Calu3 (cell line): Measurements from ENCODE around the gene CYSTM1. TPM values are rescaled to one million over a fixed set of nuclear protein-coding genes. Genes with fewer than 3 reads are reported as not detected.

Experiments used
- BruUV-seq: library from RNA; stranded (reverse); fragments of 400-500 nt; replicated peaks from 2 replicates; lab custom pipeline; 2021; lab: Mats Ljungman, UMichigan
- CTCF ChIA-PET: fragments of 300-600 bp; sonication (Branson Sonifier 250); formaldehyde crosslinking; loops from one replicate; lab custom pipeline; 2022; ENCODE audit warnings: antibody characterized with exemption; lab: Charles Lee
- DNase-seq: peaks from one replicate; pipeline ENCODE4 v3.0.0; 2022
- H3K27ac Mint-ChIP-seq: one replicate; pipeline ENCODE4 v1.8.0; 2022; ENCODE audit warnings: mixed read lengths; ENCODE audit not compliant: unreplicated experiment
- H3K27me3 Mint-ChIP-seq: one replicate; pipeline ENCODE4 v1.8.0; 2022; ENCODE audit warnings: mixed read lengths; ENCODE audit not compliant: unreplicated experiment
- H3K36me3 Mint-ChIP-seq: one replicate; pipeline ENCODE4 v1.8.0; 2022; ENCODE audit warnings: mild to moderate bottlenecking, moderate library complexity, mixed read lengths; ENCODE audit not compliant: insufficient read depth, unreplicated experiment
- H3K4me1 Mint-ChIP-seq: one replicate; pipeline ENCODE4 v1.8.0; 2022; ENCODE audit warnings: mild to moderate bottlenecking, low read depth, mixed read lengths; ENCODE audit not compliant: unreplicated experiment
- H3K4me3 Mint-ChIP-seq: one replicate; pipeline ENCODE4 v1.8.0; 2022; ENCODE audit warnings: mild to moderate bottlenecking, low read depth, moderate library complexity, mixed read lengths; ENCODE audit not compliant: unreplicated experiment
- H3K9me3 Mint-ChIP-seq: one replicate; pipeline ENCODE4 v1.8.0; 2022; ENCODE audit warnings: low read depth, mixed read lengths; ENCODE audit not compliant: unreplicated experiment
- CTCF ChIP-seq: fragments of 200-600 bp; IDR thresholded peaks from one replicate; pipeline ENCODE4 v1.8.0; 2022; ENCODE audit warnings: antibody characterized with exemption; ENCODE audit not compliant: unreplicated experiment
- intact Hi-C: fragments of 100-400 bp; cut with micrococcal nuclease; formaldehyde crosslinking; loops from one replicate; pipeline ENCODE4 v1.10.0; 2022; ENCODE audit not compliant: unreplicated experiment
- total RNA-seq: library from RNA; stranded (reverse); gene quantifications from 2 replicates; pipeline ENCODE4 v1.2.3, GENCODE V29; 2022

CYSTM1 gene
- total RNA-seq, 1 experiment from 2014 or later = 198 TPM

- Mint-ChIP-seq H3K36me3 (peaks cover 7% of the 10 kb centered on the region), H3K4me1 (peaks cover 35% of the 10 kb centered on the region), H3K9me3 (peaks cover 4% of the 10 kb centered on the region), H3K4me3 (no peak overlapping the region), H3K27ac (no peak overlapping the region), H3K27me3 (no peaks in the 10 kb centered on the region)
- no TSS peak for BruUV-seq
- no peak for DNase-seq
- CTCF ChIA-PET = no interaction called here
- no peak for TF ChIP-seq CTCF
- intact Hi-C loops = loop anchor here (5.0 kb wide), 1 partner anchor 43 kb away; no protein-coding TSS in a partner anchor
These were observed 50.4 kb downstream of the CYSTM1 start for GRCh38 chr5:140225396-140225795.

GRCh38 chr5:140227046-140227445 is 52.1 kb downstream of the CYSTM1 start:
- Mint-ChIP-seq H3K27me3 (no peaks in the 10 kb centered on the region), H3K36me3 (peaks cover 10% of the 10 kb centered on the region), H3K9me3 (peaks cover 2% of the 10 kb centered on the region), H3K4me1 (peaks cover 19% of the 10 kb centered on the region), H3K4me3 (no peak overlapping the region), H3K27ac (no peak overlapping the region)
- BruUV-seq = no TSS peak
- TF ChIP-seq CTCF = no peak
- DNase-seq = no peak
- CTCF ChIA-PET = interaction anchor here (0.6 kb wide), 1 partner anchor 93 kb away, joined by 3 read pairs; no protein-coding TSS in a partner anchor
- intact Hi-C loops = loop anchor here (5.0 kb wide), 1 partner anchor 45 kb away; no protein-coding TSS in a partner anchor

GRCh38 chr5:140228364-140228837 is 53.4 kb downstream of the CYSTM1 start:
- peaks cover 6% of the 10 kb centered on the region for H3K36me3 Mint-ChIP-seq
- no peaks in the 10 kb centered on the region for H3K9me3 Mint-ChIP-seq
- no peak overlapping the region for H3K4me3 Mint-ChIP-seq
- CTCF ChIA-PET = no interaction called here
- no TSS peak for BruUV-seq
- H3K4me1 Mint-ChIP-seq = peaks cover 6% of the 10 kb centered on the region
- no peak overlapping the region for H3K27ac Mint-ChIP-seq
- no peak for TF ChIP-seq CTCF
- no peaks in the 10 kb centered on the region for H3K27me3 Mint-ChIP-seq
- intact Hi-C loops = loop anchor here (5.0 kb wide), 1 partner anchor 46 kb away; no protein-coding TSS in a partner anchor
- no peak for DNase-seq

GRCh38 chr5:140230373-140230772 is 55.4 kb downstream of the CYSTM1 start:
- Mint-ChIP-seq H3K27me3 (no peaks in the 10 kb centered on the region), H3K27ac (no peak overlapping the region), H3K9me3 (no peaks in the 10 kb centered on the region), H3K4me1 (peaks cover 9% of the 10 kb centered on the region), H3K36me3 (peaks cover 6% of the 10 kb centered on the region), H3K4me3 (no peak overlapping the region)
- DNase-seq = no peak
- no peak for TF ChIP-seq CTCF
- BruUV-seq = no TSS peak
- intact Hi-C loops = no loop called here
- CTCF ChIA-PET = no interaction called here
